Body of pancreas (tissue), 4 donors: ENCODE results near the gene PCDH8.

ENCODE experiments used
- CTCF ChIP-seq, 7 experiments: fragments of 450-650 bp in 4 of 7; fragments of 200-600 bp in 3 of 7; sonication (generic) in 3 of 7; IDR thresholded peaks; one replicate each; pipeline ENCODE4 v1.5.1; 2016 to 2019; ENCODE audit warnings: antibody characterized with exemption in 7 of 7
- POLR2A ChIP-seq, 3 donors: fragments of 450-650 bp; IDR thresholded peaks; one replicate each; pipeline ENCODE4 v1.6.1; 2016; ENCODE audit warnings: antibody characterized with exemption in 3 of 3, mild to moderate bottlenecking in 2 of 3

- no peak for TF ChIP-seq CTCF (IDR thresholded peaks at IDR 0.05)
- no peak for TF ChIP-seq POLR2A (IDR thresholded peaks at IDR 0.05)
Observed at GRCh38 chr13:52810011-52810410, 38.4 kb downstream of the PCDH8 start.
